Sigmoid colon (tissue), 3 donors: ENCODE data around the gene MSH5.

Experiments used
- POLR2A ChIP-seq, 2 donors: fragments of 450-650 bp; IDR thresholded peaks; one replicate each; pipeline ENCODE4 v1.6.1; 2016; ENCODE audit warnings: antibody characterized with exemption in 2 of 2, mild to moderate bottlenecking in 2 of 2, moderate library complexity in 2 of 2
- TF ChIP-seq, protein P1 (sequence below), 4 experiments: fragments of 450-650 bp in 3 of 4; fragments of 200-600 bp in 1 of 4; IDR thresholded peaks; one replicate each; pipeline ENCODE4 v1.5.1; 2016 to 2019; ENCODE audit warnings: antibody characterized with exemption in 4 of 4, mild to moderate bottlenecking in 3 of 4, moderate library complexity in 2 of 4

DNA sequence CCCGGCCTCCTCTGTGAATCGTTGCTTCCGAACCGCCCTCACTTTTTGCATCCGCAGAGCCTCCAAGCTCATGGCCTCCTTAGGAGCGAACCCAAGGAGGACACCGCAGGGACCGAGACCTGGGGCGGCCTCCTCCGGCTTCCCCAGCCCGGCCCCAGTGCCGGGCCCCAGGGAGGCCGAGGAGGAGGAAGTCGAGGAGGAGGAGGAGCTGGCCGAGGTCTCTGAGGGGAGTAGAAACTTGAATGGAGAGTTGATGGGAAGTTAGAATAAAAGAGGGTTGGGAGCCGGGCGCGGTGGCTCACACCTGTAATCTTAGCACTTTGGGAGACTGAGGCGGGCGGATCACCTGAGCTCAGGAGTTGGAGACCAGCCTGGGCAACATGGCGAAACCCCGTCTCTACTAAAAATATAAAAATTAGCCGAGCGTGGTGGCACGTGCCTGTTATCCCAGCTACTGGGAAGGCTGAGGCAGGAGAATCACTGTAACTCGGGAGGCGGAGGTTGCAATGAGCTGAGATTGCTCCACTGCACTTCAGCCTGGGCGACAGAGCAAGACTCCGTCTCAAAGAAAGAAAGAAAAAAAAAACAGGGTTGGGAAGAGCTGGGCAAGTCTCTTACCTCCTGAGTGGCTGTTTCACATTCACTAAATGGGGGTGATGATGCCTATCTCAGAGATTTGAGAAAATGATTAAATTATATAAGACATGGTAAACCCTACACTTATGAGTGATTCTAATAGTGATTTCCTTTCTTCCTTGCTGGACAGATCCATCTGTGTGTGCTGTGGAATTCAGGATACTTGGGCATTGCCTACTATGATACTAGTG, 805 bp downstream of the MSH5 start:
- TF ChIP-seq, protein P1, sequence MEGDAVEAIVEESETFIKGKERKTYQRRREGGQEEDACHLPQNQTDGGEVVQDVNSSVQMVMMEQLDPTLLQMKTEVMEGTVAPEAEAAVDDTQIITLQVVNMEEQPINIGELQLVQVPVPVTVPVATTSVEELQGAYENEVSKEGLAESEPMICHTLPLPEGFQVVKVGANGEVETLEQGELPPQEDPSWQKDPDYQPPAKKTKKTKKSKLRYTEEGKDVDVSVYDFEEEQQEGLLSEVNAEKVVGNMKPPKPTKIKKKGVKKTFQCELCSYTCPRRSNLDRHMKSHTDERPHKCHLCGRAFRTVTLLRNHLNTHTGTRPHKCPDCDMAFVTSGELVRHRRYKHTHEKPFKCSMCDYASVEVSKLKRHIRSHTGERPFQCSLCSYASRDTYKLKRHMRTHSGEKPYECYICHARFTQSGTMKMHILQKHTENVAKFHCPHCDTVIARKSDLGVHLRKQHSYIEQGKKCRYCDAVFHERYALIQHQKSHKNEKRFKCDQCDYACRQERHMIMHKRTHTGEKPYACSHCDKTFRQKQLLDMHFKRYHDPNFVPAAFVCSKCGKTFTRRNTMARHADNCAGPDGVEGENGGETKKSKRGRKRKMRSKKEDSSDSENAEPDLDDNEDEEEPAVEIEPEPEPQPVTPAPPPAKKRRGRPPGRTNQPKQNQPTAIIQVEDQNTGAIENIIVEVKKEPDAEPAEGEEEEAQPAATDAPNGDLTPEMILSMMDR (IDR thresholded peaks at IDR 0.05), result no peak
- no peak for TF ChIP-seq POLR2A (IDR thresholded peaks at IDR 0.05)
